Liver (tissue), 9 donors: ENCODE data around the gene PSMB2. TPM values are rescaled to one million over a fixed set of nuclear protein-coding genes. Genes with fewer than 3 reads are reported as not detected.

Experiments used
- DNase-seq: peaks from one replicate; pipeline ENCODE4 v3.0.0-alpha.2; 2017; ENCODE audit warnings: low spot score
- H3K27ac ChIP-seq, 2 donors: one replicate each; pipeline ENCODE4 v1.7.0; 2013; ENCODE audit warnings: inconsistent platforms in 2 of 2, low read length in 2 of 2, control low read depth in 1 of 2, low read depth in 1 of 2, mild to moderate bottlenecking in 1 of 2
- H3K27me3 ChIP-seq, 4 donors: one replicate each; pipeline versions ENCODE4 v1.6.1 to v1.7.0; 2013; ENCODE audit warnings: low read length in 3 of 4, inconsistent platforms in 1 of 4, mild to moderate bottlenecking in 1 of 4, moderate library complexity in 1 of 4; ENCODE audit not compliant: control insufficient read depth in 4 of 4, insufficient read depth in 4 of 4
- H3K36me3 ChIP-seq, 4 donors: one replicate each; pipeline versions ENCODE4 v1.6.1 to v1.7.0; 2013; ENCODE audit warnings: low read length in 3 of 4, mild to moderate bottlenecking in 3 of 4, low read depth in 1 of 4, moderate library complexity in 1 of 4; ENCODE audit not compliant: control insufficient read depth in 4 of 4, insufficient read depth in 3 of 4
- H3K4me1 ChIP-seq, 4 donors: one replicate each; pipeline versions ENCODE4 v1.6.1 to v1.7.0; 2013; ENCODE audit warnings: low read length in 3 of 4, mild to moderate bottlenecking in 3 of 4, moderate library complexity in 1 of 4; ENCODE audit not compliant: control insufficient read depth in 4 of 4, insufficient read depth in 4 of 4
- H3K4me3 ChIP-seq, 3 donors: one replicate each; pipeline versions ENCODE4 v1.6.1 to v1.7.0; 2013; ENCODE audit warnings: low read length in 3 of 3, control low read depth in 1 of 3, low read depth in 1 of 3, mild to moderate bottlenecking in 1 of 3
- H3K9ac ChIP-seq, 2 donors: one replicate each; pipeline ENCODE4 v1.7.0; 2013; ENCODE audit warnings: low read length in 2 of 2, mild to moderate bottlenecking in 2 of 2, moderate library complexity in 2 of 2, control low read depth in 1 of 2, low read depth in 1 of 2
- H3K9me3 ChIP-seq, 4 donors: one replicate each; pipeline versions ENCODE4 v1.6.1 to v1.7.0; 2013; ENCODE audit warnings: low read length in 3 of 4; ENCODE audit not compliant: control insufficient read depth in 4 of 4
- EGR1 ChIP-seq, 2 donors: IDR thresholded peaks; 2 replicates each; pipeline ENCODE4 v1.6.1; 2016 to 2018; ENCODE audit warnings: antibody characterized with exemption in 2 of 2, low read depth in 2 of 2
- FOXA1 ChIP-seq: IDR thresholded peaks from 2 replicates; pipeline ENCODE4 v1.6.1; 2016; ENCODE audit warnings: antibody characterized with exemption
- FOXA2 ChIP-seq: IDR thresholded peaks from 2 replicates; pipeline ENCODE4 v1.6.1; 2016; ENCODE audit warnings: antibody characterized with exemption
- GABPA ChIP-seq, 2 donors: IDR thresholded peaks in 1 of 2; conservative IDR thresholded peaks in 1 of 2; 2 replicates each; pipeline ENCODE4 v1.6.1; 2016; ENCODE audit warnings: antibody characterized with exemption in 2 of 2, mild to moderate bottlenecking in 1 of 2, moderate library complexity in 1 of 2
- HNF4A ChIP-seq, 2 donors: conservative IDR thresholded peaks; 2 replicates each; pipeline ENCODE4 v1.6.1; 2016; ENCODE audit warnings: antibody characterized with exemption in 2 of 2, mild to moderate bottlenecking in 2 of 2
- HNF4G ChIP-seq: IDR thresholded peaks from 2 replicates; pipeline ENCODE4 v1.6.1; 2016; ENCODE audit warnings: antibody characterized with exemption
- JUND ChIP-seq, 2 donors: IDR thresholded peaks; 2 replicates each; pipeline ENCODE4 v1.6.1; 2016; ENCODE audit warnings: antibody characterized with exemption in 2 of 2
- NR2F2 ChIP-seq: IDR thresholded peaks from 2 replicates; pipeline ENCODE4 v1.6.1; 2016; ENCODE audit warnings: antibody characterized with exemption
- RAD21 ChIP-seq, 2 donors: IDR thresholded peaks; 2 replicates each; pipeline ENCODE4 v1.6.1; 2016; ENCODE audit warnings: antibody characterized with exemption in 2 of 2, mild to moderate bottlenecking in 2 of 2
- RXRA ChIP-seq, 2 donors: IDR thresholded peaks; 2 replicates each; pipeline ENCODE4 v1.6.1; 2017 to 2018; ENCODE audit warnings: antibody characterized with exemption in 2 of 2, mild to moderate bottlenecking in 1 of 2
- SP1 ChIP-seq: IDR thresholded peaks from 2 replicates; pipeline ENCODE4 v1.6.1; 2018; ENCODE audit warnings: antibody characterized with exemption, mild to moderate bottlenecking
- TAF1 ChIP-seq: conservative IDR thresholded peaks from 2 replicates; pipeline ENCODE4 v1.6.1; 2016; ENCODE audit warnings: antibody characterized with exemption, mild to moderate bottlenecking
- YY1 ChIP-seq: IDR thresholded peaks from 2 replicates; pipeline ENCODE4 v1.6.1; 2016; ENCODE audit warnings: antibody characterized with exemption, mild to moderate bottlenecking
- WGBS: extraction: QIAGEN DNeasy Blood & Tissue Kit; methylation state at CpG from one replicate; pipeline ENCODE4 v1.1.7; 2013; 5-methylcytosine and 5-hydroxymethylcytosine counted together
- polyA plus RNA-seq, 2 donors: library from polyadenylated mRNA; stranded (reverse) in 1 of 2; unstranded in 1 of 2; fragments of 200-250 nt in 1 of 2; fragments of >200 nt in 1 of 2; fragmentation: Nextera tagmentation in 1 of 2; extraction: Ambion mirVana in 1 of 2; gene quantifications; one replicate each; pipeline versions ENCODE4 v1.2.1 to v1.2.3, GENCODE V29; 2013 to 2015
- total RNA-seq, 2 donors: library from RNA; depleted of rRNA; stranded (reverse); fragments of >200 nt; gene quantifications; one replicate each; pipeline ENCODE4 v1.2.3, GENCODE V29; 2014
- TF ChIP-seq, protein P1 (sequence below): IDR thresholded peaks from 2 replicates; pipeline ENCODE4 v1.6.1; 2016; ENCODE audit warnings: antibody characterized with exemption, mild to moderate bottlenecking
- TF ChIP-seq, protein P2 (sequence below): fragments of 150-350 bp; IDR thresholded peaks from 2 replicates; pipeline ENCODE4 v1.5.1; 2017; ENCODE audit warnings: improper control_type of control experiment, low read depth, low read length; ENCODE audit not compliant: missing input control
- TF ChIP-seq, protein P3 (sequence below): IDR thresholded peaks from 2 replicates; pipeline ENCODE4 v1.6.1; 2016; ENCODE audit warnings: antibody characterized with exemption
- TF ChIP-seq, protein P4 (sequence below): IDR thresholded peaks from 2 replicates; pipeline ENCODE4 v1.6.1; 2016; ENCODE audit warnings: antibody characterized with exemption
- TF ChIP-seq, protein P5 (sequence below): IDR thresholded peaks from 2 replicates; pipeline ENCODE4 v1.6.1; 2016; ENCODE audit warnings: antibody characterized with exemption
- donor health status: healthy.
- donor health status: healthy.
- donor health status: healthy.
- donor health status: healthy.
- donor health status: healthy.

PSMB2 gene
- total and polyA plus RNA-seq, 4 donors = 19.1 to 76.6 (median 40.8) TPM

DNA sequence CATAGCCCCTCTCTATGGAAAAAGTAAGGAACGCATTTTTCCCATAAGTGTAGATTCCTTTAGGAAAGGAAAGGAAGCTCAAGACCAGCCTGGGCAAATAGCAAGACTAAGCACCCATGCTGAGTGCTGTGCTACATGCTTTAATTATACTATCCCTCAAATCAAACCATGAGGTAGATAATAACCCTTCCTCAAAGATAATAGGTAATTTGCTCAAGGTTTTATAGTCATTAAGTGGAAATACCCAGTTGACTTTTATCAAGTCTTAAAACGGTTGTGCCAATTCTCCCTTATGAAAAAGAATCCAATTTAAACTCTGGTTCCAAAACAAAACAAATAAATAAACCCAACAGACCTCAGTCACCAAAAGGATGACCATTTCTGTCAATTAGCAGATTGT lies 87.5 kb downstream of the PSMB2 start:
- Histone ChIP-seq H3K9ac (no peak overlapping the region), H3K27ac (no peak overlapping the region), H3K4me3 (no peak overlapping the region), H3K36me3 (peaks cover 1 to 25% (median 21%) of the 10 kb centered on the region in 4 donors), H3K4me1 (peaks cover 2 to 48% (median 41%) of the 10 kb centered on the region in 4 donors), H3K27me3 (no peaks in the 10 kb centered on the region), H3K9me3 (no peaks in the 10 kb centered on the region)
- DNase-seq = no peak
- TF ChIP-seq, protein P1, sequence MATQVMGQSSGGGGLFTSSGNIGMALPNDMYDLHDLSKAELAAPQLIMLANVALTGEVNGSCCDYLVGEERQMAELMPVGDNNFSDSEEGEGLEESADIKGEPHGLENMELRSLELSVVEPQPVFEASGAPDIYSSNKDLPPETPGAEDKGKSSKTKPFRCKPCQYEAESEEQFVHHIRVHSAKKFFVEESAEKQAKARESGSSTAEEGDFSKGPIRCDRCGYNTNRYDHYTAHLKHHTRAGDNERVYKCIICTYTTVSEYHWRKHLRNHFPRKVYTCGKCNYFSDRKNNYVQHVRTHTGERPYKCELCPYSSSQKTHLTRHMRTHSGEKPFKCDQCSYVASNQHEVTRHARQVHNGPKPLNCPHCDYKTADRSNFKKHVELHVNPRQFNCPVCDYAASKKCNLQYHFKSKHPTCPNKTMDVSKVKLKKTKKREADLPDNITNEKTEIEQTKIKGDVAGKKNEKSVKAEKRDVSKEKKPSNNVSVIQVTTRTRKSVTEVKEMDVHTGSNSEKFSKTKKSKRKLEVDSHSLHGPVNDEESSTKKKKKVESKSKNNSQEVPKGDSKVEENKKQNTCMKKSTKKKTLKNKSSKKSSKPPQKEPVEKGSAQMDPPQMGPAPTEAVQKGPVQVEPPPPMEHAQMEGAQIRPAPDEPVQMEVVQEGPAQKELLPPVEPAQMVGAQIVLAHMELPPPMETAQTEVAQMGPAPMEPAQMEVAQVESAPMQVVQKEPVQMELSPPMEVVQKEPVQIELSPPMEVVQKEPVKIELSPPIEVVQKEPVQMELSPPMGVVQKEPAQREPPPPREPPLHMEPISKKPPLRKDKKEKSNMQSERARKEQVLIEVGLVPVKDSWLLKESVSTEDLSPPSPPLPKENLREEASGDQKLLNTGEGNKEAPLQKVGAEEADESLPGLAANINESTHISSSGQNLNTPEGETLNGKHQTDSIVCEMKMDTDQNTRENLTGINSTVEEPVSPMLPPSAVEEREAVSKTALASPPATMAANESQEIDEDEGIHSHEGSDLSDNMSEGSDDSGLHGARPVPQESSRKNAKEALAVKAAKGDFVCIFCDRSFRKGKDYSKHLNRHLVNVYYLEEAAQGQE = no peak
- TF ChIP-seq JUND (IDR thresholded peaks at IDR 0.05) = no peak
- TF ChIP-seq, protein P2, sequence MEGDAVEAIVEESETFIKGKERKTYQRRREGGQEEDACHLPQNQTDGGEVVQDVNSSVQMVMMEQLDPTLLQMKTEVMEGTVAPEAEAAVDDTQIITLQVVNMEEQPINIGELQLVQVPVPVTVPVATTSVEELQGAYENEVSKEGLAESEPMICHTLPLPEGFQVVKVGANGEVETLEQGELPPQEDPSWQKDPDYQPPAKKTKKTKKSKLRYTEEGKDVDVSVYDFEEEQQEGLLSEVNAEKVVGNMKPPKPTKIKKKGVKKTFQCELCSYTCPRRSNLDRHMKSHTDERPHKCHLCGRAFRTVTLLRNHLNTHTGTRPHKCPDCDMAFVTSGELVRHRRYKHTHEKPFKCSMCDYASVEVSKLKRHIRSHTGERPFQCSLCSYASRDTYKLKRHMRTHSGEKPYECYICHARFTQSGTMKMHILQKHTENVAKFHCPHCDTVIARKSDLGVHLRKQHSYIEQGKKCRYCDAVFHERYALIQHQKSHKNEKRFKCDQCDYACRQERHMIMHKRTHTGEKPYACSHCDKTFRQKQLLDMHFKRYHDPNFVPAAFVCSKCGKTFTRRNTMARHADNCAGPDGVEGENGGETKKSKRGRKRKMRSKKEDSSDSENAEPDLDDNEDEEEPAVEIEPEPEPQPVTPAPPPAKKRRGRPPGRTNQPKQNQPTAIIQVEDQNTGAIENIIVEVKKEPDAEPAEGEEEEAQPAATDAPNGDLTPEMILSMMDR = no peak
- no peak for TF ChIP-seq GABPA (IDR thresholded peaks at IDR 0.05 in 1 of 2, conservative IDR thresholded peaks at IDR 0.05 in 1 of 2)
- no peak for TF ChIP-seq NR2F2
- no peak for TF ChIP-seq HNF4G
- TF ChIP-seq, protein P3, sequence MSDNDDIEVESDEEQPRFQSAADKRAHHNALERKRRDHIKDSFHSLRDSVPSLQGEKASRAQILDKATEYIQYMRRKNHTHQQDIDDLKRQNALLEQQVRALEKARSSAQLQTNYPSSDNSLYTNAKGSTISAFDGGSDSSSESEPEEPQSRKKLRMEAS = no peak
- no peak for TF ChIP-seq TAF1
- TF ChIP-seq RAD21 (IDR thresholded peaks at IDR 0.05) = no peak
- TF ChIP-seq FOXA1 = no peak
- TF ChIP-seq HNF4A (conservative IDR thresholded peaks at IDR 0.05) = no peak
- TF ChIP-seq, protein P4, sequence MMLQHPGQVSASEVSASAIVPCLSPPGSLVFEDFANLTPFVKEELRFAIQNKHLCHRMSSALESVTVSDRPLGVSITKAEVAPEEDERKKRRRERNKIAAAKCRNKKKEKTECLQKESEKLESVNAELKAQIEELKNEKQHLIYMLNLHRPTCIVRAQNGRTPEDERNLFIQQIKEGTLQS = no peak
- TF ChIP-seq, protein P5, sequence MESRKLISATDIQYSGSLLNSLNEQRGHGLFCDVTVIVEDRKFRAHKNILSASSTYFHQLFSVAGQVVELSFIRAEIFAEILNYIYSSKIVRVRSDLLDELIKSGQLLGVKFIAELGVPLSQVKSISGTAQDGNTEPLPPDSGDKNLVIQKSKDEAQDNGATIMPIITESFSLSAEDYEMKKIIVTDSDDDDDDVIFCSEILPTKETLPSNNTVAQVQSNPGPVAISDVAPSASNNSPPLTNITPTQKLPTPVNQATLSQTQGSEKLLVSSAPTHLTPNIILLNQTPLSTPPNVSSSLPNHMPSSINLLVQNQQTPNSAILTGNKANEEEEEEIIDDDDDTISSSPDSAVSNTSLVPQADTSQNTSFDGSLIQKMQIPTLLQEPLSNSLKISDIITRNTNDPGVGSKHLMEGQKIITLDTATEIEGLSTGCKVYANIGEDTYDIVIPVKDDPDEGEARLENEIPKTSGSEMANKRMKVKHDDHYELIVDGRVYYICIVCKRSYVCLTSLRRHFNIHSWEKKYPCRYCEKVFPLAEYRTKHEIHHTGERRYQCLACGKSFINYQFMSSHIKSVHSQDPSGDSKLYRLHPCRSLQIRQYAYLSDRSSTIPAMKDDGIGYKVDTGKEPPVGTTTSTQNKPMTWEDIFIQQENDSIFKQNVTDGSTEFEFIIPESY = no peak
- TF ChIP-seq RXRA (IDR thresholded peaks at IDR 0.05) = no peak
- TF ChIP-seq FOXA2 = no peak
- TF ChIP-seq YY1 = no peak
- no peak for TF ChIP-seq SP1
- no peak for TF ChIP-seq EGR1 (IDR thresholded peaks at IDR 0.05; ENCODE audit: low read depth in 2 of 2)
- 63% methylated on average over 2 of the region's 2 CpGs for WGBS

Other genes starting within 250 kb of the PSMB2 start
- gene KIAA0319L, start 84.1 kb downstream of the PSMB2 start, total RNA-seq = 100 to 1,000 TPM in 1 of 2 donors, 10 to 100 TPM in 1; 27.5 to 107 TPM
- 10 to 100 TPM; 27.0 to 28.3 TPM for gene KIAA0319L, start 84.1 kb downstream of the PSMB2 start, polyA plus RNA-seq
- gene NCDN, start 83.7 kb downstream of the PSMB2 start, total RNA-seq = 1 to 10 TPM; 4.4 to 6.9 TPM
- gene NCDN, start 83.7 kb downstream of the PSMB2 start, polyA plus RNA-seq = 1 to 10 TPM; 2.7 to 7.9 TPM
- gene TFAP2E, start 68.2 kb downstream of the PSMB2 start, total RNA-seq = under 1 TPM; 0.08 to 0.09 TPM
- gene TFAP2E, start 68.2 kb downstream of the PSMB2 start, polyA plus RNA-seq = under 1 TPM; 0.07 to 0.21 TPM
- gene C1orf216, start 77.4 kb upstream of the PSMB2 start, total RNA-seq = 1 to 10 TPM; 2.9 to 3.2 TPM
- gene C1orf216, start 77.4 kb upstream of the PSMB2 start, polyA plus RNA-seq = 1 to 10 TPM; 1.2 to 3.4 TPM
- gene CLSPN, start 128.5 kb upstream of the PSMB2 start, total RNA-seq = 10 to 100 TPM in 1 of 2 donors, under 1 TPM in 1; 0.08 to 18.9 TPM
- under 1 TPM; 0.15 to 0.50 TPM for gene CLSPN, start 128.5 kb upstream of the PSMB2 start, polyA plus RNA-seq
- gene AGO4, start 166.5 kb upstream of the PSMB2 start, total RNA-seq = 10 to 100 TPM; 11.1 to 14.9 TPM
- 1 to 10 TPM; 1.7 to 3.5 TPM for gene AGO4, start 166.5 kb upstream of the PSMB2 start, polyA plus RNA-seq
- 10 to 100 TPM in 1 of 2 donors, 1 to 10 TPM in 1; 6.8 to 11.3 TPM for gene AGO1, start 241.7 kb upstream of the PSMB2 start, total RNA-seq
- 1 to 10 TPM; 1.5 to 3.0 TPM for gene AGO1, start 241.7 kb upstream of the PSMB2 start, polyA plus RNA-seq